H1 (cell line): Measurements from ENCODE around the gene ORAI3. TPM values are rescaled to one million over a fixed set of nuclear protein-coding genes. Genes with fewer than 3 reads are reported as not detected.

Source experiments
- BACH1 ChIP-seq: IDR thresholded peaks from 2 replicates; pipeline ENCODE4 v1.6.1; 2012; ENCODE audit warnings: low read length, improper control_type of control experiment
- CHD2 ChIP-seq: IDR thresholded peaks from 2 replicates; pipeline ENCODE4 v1.6.1; 2012; ENCODE audit warnings: low read length, improper control_type of control experiment
- CTBP2 ChIP-seq: IDR thresholded peaks from 2 replicates; pipeline ENCODE4 v1.7.0; 2011; ENCODE audit warnings: borderline replicate concordance, mild to moderate bottlenecking, moderate library complexity, mixed read lengths, low read length; ENCODE audit not compliant: insufficient read depth, insufficient read length
- EGR1 ChIP-seq: IDR thresholded peaks from 2 replicates; pipeline ENCODE4 v1.6.1; 2011; ENCODE audit warnings: low read depth, low read length, borderline replicate concordance
- EZH2 ChIP-seq: fragments of 200-600 bp; sonication (generic); IDR thresholded peaks from 2 replicates; pipeline ENCODE4 v1.7.1; 2012; ENCODE audit warnings: low read depth, mild to moderate bottlenecking, moderate library complexity, low read length, inconsistent platforms; ENCODE audit not compliant: severe bottlenecking
- FOSL1 ChIP-seq: IDR thresholded peaks from 2 replicates; pipeline ENCODE4 v1.6.1; 2011; ENCODE audit warnings: mild to moderate bottlenecking, low read depth, low read length, moderate library complexity; ENCODE audit not compliant: insufficient read depth
- HDAC2 ChIP-seq, 2 experiments: fragments of 300-600 bp in 1 of 2; sonication (generic) in 1 of 2; IDR thresholded peaks; 2 replicates each; pipeline ENCODE4 v1.6.1; 2011 to 2012; ENCODE audit warnings: low read depth in 2 of 2, low read length in 2 of 2, mild to moderate bottlenecking in 2 of 2, moderate library complexity in 2 of 2, borderline replicate concordance in 1 of 2, inconsistent platforms in 1 of 2
- HDAC6 ChIP-seq: IDR thresholded peaks from one replicate; pipeline ENCODE4 v1.7.1; 2012; ENCODE audit warnings: low read depth, mild to moderate bottlenecking, inconsistent platforms, low read length, moderate library complexity
- KDM1A ChIP-seq: fragments of 200-600, 300-600 bp; sonication (generic); IDR thresholded peaks from 2 replicates; pipeline ENCODE4 v1.7.1; 2016; ENCODE audit warnings: mild to moderate bottlenecking, low read length, borderline replicate concordance
- NRF1 ChIP-seq: IDR thresholded peaks from 2 replicates; pipeline ENCODE4 v1.6.1; 2011; ENCODE audit warnings: mild to moderate bottlenecking, low read depth, low read length, improper control_type of control experiment
- PHF8 ChIP-seq: fragments of 200-600 bp; sonication (generic); conservative IDR thresholded peaks from 2 replicates; pipeline ENCODE4 v1.7.1; 2012; ENCODE audit warnings: low read depth, mild to moderate bottlenecking, inconsistent platforms, low read length, moderate library complexity
- RAD21 ChIP-seq, 2 experiments: IDR thresholded peaks in 1 of 2; conservative IDR thresholded peaks in 1 of 2; 2 replicates each; pipeline ENCODE4 v1.6.1; 2011; ENCODE audit warnings: low read depth in 2 of 2, low read length in 2 of 2, improper control_type of control experiment in 1 of 2, inconsistent platforms in 1 of 2, mild to moderate bottlenecking in 1 of 2, moderate library complexity in 1 of 2
- RBBP5 ChIP-seq: IDR thresholded peaks from 2 replicates; pipeline ENCODE4 v1.7.1; 2012; ENCODE audit warnings: low read depth, mild to moderate bottlenecking, inconsistent platforms, low read length, moderate library complexity, borderline replicate concordance
- SP1 ChIP-seq: IDR thresholded peaks from 2 replicates; pipeline ENCODE4 v1.6.1; 2011; ENCODE audit warnings: low read depth, low read length
- SP2 ChIP-seq: IDR thresholded peaks from 2 replicates; pipeline ENCODE4 v1.6.1; 2012; ENCODE audit warnings: mild to moderate bottlenecking, low read length, inconsistent platforms
- SP4 ChIP-seq: IDR thresholded peaks from 2 replicates; pipeline ENCODE4 v1.6.1; 2012; ENCODE audit warnings: low read length, inconsistent platforms
- polyA plus RNA-seq, 7 experiments: library from polyadenylated mRNA; depleted of rRNA in 3 of 7; stranded (reverse) in 5 of 7; unstranded in 2 of 7; fragments of >200 nt in 5 of 7; fragments of 200-250 nt in 2 of 7; gene quantifications; 1 replicate in 5 of 7; 2 replicates in 1 of 7; 4 replicates in 1 of 7; pipeline versions ENCODE4 v1.2.1 to v1.2.3, GENCODE V29; 2011 to 2013; ENCODE audit warnings: missing spikeins in 2 of 7, mixed read lengths in 2 of 7
- total RNA-seq: library from RNA; stranded (reverse); fragmentation: NEBNext Ultra II Directional; extraction: Animal tissue kit (Norgen Biotek cat#: 25700); gene quantifications from 2 replicates; pipeline ENCODE4 v1.2.1, GENCODE V29; 2021
- TF ChIP-seq, protein P1 (sequence below): IDR thresholded peaks from 2 replicates; pipeline ENCODE4 v1.6.1; 2012; ENCODE audit warnings: inconsistent platforms
- TF ChIP-seq, protein P2 (sequence below): IDR thresholded peaks from 2 replicates; pipeline ENCODE4 v1.6.1; 2011; ENCODE audit warnings: low read depth, mild to moderate bottlenecking, low read length; ENCODE audit not compliant: insufficient read depth
- TF ChIP-seq, protein P3 (sequence below), 3 experiments: IDR thresholded peaks; 1 replicate in 2 of 3; 2 replicates in 1 of 3; pipeline versions ENCODE4 v1.5.1 to v1.6.1; 2011; ENCODE audit warnings: low read length in 3 of 3, mild to moderate bottlenecking in 3 of 3, inconsistent platforms in 2 of 3, low read depth in 1 of 3, moderate library complexity in 1 of 3; ENCODE audit not compliant: insufficient read depth in 1 of 3; ENCODE audit errors: control extremely low read depth in 1 of 3

ORAI3 gene
- total and polyA plus RNA-seq, 2 of the 8 experiments (the other 6 are each of a cell fraction or from before 2014, with no cell fraction given): 8.7 to 24.5 TPM

GRCh38 chr16:30902029-30902972 lies 46.6 kb upstream of the ORAI3 start (continued):
- TF ChIP-seq SP1 (no peak), RBBP5 (no peak), EGR1 (no peak), CTBP2 (no peak), SP4 (no peak), EZH2 (no peak), HDAC6 (no peak), HDAC2 (IDR thresholded peaks at IDR 0.05; ENCODE audit: borderline replicate concordance in 1 of 2, low read depth in 2 of 2, low read length in 2 of 2) (peak in 1 of 2 experiments; percentile 31; a peak in 2 of 4 replicates), BACH1 (no peak), CHD2 (no peak), RAD21 (IDR thresholded peaks at IDR 0.05 in 1 of 2, conservative IDR thresholded peaks at IDR 0.05 in 1 of 2; ENCODE audit: low read depth in 2 of 2, low read length in 2 of 2) (peak in 1 of 2 experiments; percentile 51; a peak in 2 of 4 replicates), KDM1A (no peak), FOSL1 (no peak), PHF8 (peak; percentile 74), NRF1 (no peak), SP2 (no peak)
- TF ChIP-seq, protein P1, sequence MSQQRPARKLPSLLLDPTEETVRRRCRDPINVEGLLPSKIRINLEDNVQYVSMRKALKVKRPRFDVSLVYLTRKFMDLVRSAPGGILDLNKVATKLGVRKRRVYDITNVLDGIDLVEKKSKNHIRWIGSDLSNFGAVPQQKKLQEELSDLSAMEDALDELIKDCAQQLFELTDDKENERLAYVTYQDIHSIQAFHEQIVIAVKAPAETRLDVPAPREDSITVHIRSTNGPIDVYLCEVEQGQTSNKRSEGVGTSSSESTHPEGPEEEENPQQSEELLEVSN: no peak
- TF ChIP-seq, protein P2, sequence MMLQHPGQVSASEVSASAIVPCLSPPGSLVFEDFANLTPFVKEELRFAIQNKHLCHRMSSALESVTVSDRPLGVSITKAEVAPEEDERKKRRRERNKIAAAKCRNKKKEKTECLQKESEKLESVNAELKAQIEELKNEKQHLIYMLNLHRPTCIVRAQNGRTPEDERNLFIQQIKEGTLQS: no peak
- TF ChIP-seq, protein P3, sequence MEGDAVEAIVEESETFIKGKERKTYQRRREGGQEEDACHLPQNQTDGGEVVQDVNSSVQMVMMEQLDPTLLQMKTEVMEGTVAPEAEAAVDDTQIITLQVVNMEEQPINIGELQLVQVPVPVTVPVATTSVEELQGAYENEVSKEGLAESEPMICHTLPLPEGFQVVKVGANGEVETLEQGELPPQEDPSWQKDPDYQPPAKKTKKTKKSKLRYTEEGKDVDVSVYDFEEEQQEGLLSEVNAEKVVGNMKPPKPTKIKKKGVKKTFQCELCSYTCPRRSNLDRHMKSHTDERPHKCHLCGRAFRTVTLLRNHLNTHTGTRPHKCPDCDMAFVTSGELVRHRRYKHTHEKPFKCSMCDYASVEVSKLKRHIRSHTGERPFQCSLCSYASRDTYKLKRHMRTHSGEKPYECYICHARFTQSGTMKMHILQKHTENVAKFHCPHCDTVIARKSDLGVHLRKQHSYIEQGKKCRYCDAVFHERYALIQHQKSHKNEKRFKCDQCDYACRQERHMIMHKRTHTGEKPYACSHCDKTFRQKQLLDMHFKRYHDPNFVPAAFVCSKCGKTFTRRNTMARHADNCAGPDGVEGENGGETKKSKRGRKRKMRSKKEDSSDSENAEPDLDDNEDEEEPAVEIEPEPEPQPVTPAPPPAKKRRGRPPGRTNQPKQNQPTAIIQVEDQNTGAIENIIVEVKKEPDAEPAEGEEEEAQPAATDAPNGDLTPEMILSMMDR (IDR thresholded peaks at IDR 0.05; ENCODE audit: control extremely low read depth in 1 of 3, insufficient read depth in 1 of 3, low read depth in 1 of 3, low read length in 3 of 3): peak; percentile 43 to 72 (median 69)
